ENCODE data around the gene TEAD4.

TEAD4 gene

GRCh38 chr12:3049176-3049575 lies 90.0 kb downstream of the TEAD4 start:
- DNase-seq (ENCODE audit: extremely low spot score), result no peak
- no peak for TF ChIP-seq CTCF (IDR thresholded peaks at IDR 0.05; ENCODE audit: control extremely low read depth, extremely low read depth, low read depth, missing control alignments)
- CTCF ChIA-PET, result no interaction called here
- POLR2A ChIA-PET, result no interaction called here

DNA sequence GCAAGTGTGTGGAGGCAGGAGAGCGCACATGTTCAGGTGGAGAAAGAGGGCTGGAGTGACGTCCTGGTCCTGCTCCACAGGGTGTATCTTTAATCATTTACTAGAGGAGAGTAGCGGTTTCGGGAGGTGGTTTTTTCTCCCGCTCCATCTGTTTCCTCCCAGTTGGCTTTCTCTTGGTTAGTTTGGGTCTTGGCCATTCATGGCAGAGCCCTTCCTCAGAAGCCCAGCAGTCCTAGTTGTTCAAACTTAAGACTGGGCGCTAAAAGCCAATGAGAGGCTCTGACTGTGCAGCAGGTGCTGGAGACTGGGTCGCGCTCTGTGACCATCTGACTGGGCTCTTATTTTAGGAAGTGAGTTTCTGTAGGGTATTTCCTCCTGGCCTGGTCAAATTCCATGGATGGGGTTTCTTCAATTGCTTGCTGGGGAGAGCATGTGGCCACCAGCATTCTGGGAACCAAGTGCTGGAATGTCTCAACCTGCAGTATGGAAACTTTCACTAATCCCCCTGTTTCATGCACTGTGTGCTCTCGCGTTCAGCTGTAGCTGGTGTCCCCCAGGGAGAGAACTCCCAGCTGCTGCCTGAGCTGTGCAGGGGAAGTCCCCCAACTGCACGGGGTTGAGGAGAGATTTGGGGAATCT lies 90.5 kb downstream of the TEAD4 start:
- ChIA-PET POLR2A (no interaction called here), CTCF (interaction anchor here (1.0 to 1.2 kb wide), 2 partner anchors 8 to 24 kb away, joined by 3 read pairs; no protein-coding TSS in a partner anchor)
- no peak for TF ChIP-seq CTCF (IDR thresholded peaks at IDR 0.05; ENCODE audit: control extremely low read depth, extremely low read depth, low read depth, missing control alignments)
- DNase-seq (ENCODE audit: extremely low spot score), result peak; percentile 43

DNA sequence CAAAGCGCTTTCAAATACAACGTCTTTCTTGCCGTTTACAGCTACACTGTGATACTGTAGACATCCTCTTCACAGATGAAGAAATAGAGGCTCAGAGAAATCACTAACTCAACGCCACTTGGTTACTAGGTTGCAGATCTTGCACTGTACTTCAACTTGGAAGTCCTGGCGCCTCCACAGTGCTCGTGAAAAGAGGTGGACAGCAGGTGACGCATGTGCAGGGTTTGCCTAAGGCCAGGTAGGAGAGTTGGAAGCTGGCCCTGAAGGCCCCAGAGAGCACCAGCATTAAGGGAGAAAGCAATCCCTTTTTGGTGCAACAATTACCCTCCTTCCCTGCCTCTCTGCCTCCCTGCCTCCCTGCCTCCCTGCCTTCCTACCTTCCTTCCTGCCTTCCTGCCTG lies 95.2 kb downstream of the TEAD4 start:
- POLR2A ChIA-PET, result no interaction called here
- TF ChIP-seq CTCF (IDR thresholded peaks at IDR 0.05; ENCODE audit: control extremely low read depth, extremely low read depth, low read depth, missing control alignments), result no peak
- CTCF ChIA-PET, result interaction anchor here (2.5 kb wide), 1 partner anchor 19 kb away, joined by 9 read pairs; no protein-coding TSS in a partner anchor
- DNase-seq (ENCODE audit: extremely low spot score), result no peak

DNA sequence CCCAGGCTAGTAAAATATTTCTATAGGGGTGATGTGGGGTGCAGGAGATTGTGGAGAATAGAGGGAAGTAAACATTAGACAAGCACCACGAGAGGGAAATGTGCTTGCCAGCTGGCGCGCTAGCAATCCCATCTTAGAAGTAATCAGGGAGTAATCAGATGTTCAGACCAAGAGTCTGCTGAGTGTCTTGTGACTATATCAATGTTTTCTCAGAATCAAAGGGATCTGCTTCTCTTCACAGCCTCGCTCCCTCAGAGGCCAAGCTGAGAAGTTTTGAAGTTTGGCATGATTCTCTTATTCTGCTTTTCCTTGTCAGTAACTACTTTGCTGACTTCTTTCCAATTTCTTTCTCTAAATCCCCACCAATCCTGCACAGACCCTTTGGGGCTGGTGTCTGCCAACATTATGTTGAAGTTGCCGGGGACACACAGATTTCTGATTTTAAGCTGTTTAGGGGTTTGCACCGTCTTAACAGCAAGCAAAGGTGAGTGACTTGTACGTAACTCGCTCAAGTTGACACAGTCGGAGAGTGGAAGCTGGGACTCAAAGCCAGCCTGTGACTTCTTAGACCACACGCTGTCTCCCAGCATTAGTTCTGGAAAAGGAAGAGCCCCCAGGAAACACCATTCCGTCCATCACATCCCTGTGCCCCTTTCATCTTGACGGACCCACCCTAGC lies 96.0 kb downstream of the TEAD4 start:
- no peak for TF ChIP-seq CTCF (IDR thresholded peaks at IDR 0.05; ENCODE audit: control extremely low read depth, extremely low read depth, low read depth, missing control alignments)
- ChIA-PET POLR2A (no interaction called here), CTCF (interaction anchor here (0.8 to 2.5 kb wide), 2 partner anchors 13 to 18 kb away, joined by 3 to 9 read pairs; no protein-coding TSS in a partner anchor)
- DNase-seq (ENCODE audit: extremely low spot score), result no peak

- TF ChIP-seq CTCF (IDR thresholded peaks at IDR 0.05; ENCODE audit: control extremely low read depth, extremely low read depth, low read depth, missing control alignments), result no peak
- CTCF ChIA-PET, result interaction anchor here (1.9 to 2.0 kb wide), 2 partner anchors 14 to 18 kb away, joined by 7 to 13 read pairs; no protein-coding TSS in a partner anchor
- POLR2A ChIA-PET, result no interaction called here
- DNase-seq (ENCODE audit: extremely low spot score), result no peak
These were observed 96.7 kb downstream of the TEAD4 start for GRCh38 chr12:3055704-3056467.

DNA sequence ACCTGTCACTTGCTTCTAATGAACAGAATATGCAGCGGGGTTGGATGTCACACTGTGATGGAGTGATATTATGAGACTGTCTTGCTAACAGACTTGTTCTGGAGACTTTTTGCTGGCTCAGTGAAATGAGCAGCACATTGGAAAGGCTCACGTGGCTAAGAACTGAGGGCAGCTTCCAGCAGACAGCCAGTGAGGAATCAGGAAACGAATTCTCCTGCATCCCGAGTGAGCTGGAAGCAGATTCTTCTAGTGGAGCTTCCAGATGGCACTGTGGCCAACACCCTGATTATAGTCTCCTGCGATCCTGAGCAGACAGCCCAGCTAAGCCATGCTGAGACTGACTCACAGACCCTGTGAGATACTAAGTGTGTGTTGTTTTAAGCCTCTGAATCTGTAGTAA lies 101.9 kb downstream of the TEAD4 start:
- DNase-seq (ENCODE audit: extremely low spot score), result no peak
- ChIA-PET POLR2A (no interaction called here), CTCF (interaction anchor here (4.1 kb wide), 1 partner anchor 13 kb away, joined by 26 read pairs; no protein-coding TSS in a partner anchor)
- no peak for TF ChIP-seq CTCF (IDR thresholded peaks at IDR 0.05; ENCODE audit: control extremely low read depth, extremely low read depth, low read depth, missing control alignments)

All from GM10248 (cell line).